Tibial nerve (tissue), 4 donors: ENCODE data around the gene STAB1.

ENCODE experiments used
- EP300 ChIP-seq, 2 donors: sonication (generic); formaldehyde crosslinking; IDR thresholded peaks; one replicate each; pipeline ENCODE4 v1.6.1; 2017; ENCODE audit warnings: antibody characterized with exemption in 2 of 2, mild to moderate bottlenecking in 1 of 2
- POLR2A ChIP-seq, 2 donors: fragments of 450-650 bp; IDR thresholded peaks; one replicate each; pipeline ENCODE4 v1.6.1; 2017; ENCODE audit warnings: antibody characterized with exemption in 2 of 2, mild to moderate bottlenecking in 2 of 2, moderate library complexity in 2 of 2
- TF ChIP-seq, protein P1 (sequence below), 5 experiments: fragments of 200-600 bp in 3 of 5; fragments of 450-650 bp in 2 of 5; sonication (generic) in 3 of 5; IDR thresholded peaks; one replicate each; pipeline ENCODE4 v1.5.1; 2016 to 2019; ENCODE audit warnings: antibody characterized with exemption in 5 of 5, mild to moderate bottlenecking in 3 of 5, moderate library complexity in 2 of 5

DNA sequence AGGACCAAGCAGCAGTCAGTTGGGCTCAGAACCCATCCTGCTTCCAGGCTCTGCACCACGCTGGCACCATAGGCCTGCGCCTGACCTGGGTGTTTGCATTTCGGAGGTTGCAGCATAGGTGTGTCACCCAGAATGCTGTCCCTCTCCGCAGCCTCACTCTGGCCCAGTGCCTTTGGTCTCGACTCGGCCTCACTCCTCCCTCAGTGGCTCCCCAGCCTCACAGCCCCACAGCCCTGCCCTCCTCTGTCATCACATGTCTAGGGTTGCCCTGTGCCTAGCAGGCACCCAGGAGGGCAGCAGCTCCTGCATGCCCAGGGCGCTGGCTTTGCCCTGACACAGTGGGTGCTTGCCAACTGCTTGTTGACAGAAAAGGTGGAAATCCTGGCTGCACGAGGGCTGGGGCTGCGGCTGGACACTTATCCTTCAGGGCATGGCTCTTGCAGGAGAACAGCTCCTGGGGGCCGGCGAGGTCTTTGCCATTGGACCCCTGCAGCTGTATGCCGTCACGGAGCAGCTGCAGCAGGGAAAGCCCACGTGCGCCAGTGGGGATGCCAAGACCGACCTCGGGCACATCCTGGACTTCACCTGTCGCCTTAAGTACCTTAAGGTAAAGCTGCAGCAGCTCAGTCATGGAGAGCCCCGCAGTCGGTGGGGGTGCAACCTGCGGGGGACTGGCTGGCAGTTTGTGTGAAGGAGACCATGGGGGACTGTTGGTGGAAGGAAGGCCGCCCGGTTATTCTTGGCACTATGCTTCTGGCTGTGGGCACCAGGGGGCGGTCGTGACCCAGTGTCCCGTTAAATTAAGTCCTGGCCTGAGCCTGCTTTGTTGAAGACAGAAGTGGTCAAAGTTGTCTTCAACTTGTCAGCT is 23.5 kb upstream of the STAB1 start:
- TF ChIP-seq, protein P1, sequence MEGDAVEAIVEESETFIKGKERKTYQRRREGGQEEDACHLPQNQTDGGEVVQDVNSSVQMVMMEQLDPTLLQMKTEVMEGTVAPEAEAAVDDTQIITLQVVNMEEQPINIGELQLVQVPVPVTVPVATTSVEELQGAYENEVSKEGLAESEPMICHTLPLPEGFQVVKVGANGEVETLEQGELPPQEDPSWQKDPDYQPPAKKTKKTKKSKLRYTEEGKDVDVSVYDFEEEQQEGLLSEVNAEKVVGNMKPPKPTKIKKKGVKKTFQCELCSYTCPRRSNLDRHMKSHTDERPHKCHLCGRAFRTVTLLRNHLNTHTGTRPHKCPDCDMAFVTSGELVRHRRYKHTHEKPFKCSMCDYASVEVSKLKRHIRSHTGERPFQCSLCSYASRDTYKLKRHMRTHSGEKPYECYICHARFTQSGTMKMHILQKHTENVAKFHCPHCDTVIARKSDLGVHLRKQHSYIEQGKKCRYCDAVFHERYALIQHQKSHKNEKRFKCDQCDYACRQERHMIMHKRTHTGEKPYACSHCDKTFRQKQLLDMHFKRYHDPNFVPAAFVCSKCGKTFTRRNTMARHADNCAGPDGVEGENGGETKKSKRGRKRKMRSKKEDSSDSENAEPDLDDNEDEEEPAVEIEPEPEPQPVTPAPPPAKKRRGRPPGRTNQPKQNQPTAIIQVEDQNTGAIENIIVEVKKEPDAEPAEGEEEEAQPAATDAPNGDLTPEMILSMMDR (IDR thresholded peaks at IDR 0.05) = peak; percentile 56 to 76 (median 71)
- TF ChIP-seq POLR2A (IDR thresholded peaks at IDR 0.05) (no peak), EP300 (IDR thresholded peaks at IDR 0.05) (peak in 1 of 2 donors; percentile 18)
